ENCODE results near the gene AKT1. TPM values are rescaled to one million over a fixed set of nuclear protein-coding genes. Genes with fewer than 3 reads are reported as not detected.
"Not testable (repeated sequence)": the region's sequence is repeated elsewhere in the genome, so short reads cannot be mapped to it uniquely, and the experiment has no call there.

Gene AKT1
- total RNA-seq, 1 donor from 2014 or later, result 166 TPM

DNA sequence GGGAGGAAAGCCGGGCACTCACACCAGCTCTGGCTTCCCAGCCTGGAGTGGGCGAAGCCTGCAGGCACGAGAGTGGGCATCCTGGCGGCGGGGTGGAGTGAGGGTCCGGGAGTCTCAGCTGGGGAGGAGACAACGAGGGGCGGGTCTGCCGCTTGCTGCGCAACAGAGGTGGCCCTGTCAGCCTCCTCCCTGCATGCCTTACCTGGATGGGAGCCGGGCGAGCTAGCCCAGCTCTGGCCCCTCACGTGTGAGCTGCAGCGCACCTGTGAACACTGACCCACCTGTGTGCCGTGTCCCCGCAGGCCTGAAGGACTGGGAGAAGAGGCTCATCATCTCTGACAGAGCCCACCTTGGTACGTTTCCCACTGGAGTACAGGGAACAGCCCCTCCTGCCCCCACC, 56.5 kb downstream of the AKT1 start:
- no peak for DNase-seq (ENCODE audit: low spot score)

DNA sequence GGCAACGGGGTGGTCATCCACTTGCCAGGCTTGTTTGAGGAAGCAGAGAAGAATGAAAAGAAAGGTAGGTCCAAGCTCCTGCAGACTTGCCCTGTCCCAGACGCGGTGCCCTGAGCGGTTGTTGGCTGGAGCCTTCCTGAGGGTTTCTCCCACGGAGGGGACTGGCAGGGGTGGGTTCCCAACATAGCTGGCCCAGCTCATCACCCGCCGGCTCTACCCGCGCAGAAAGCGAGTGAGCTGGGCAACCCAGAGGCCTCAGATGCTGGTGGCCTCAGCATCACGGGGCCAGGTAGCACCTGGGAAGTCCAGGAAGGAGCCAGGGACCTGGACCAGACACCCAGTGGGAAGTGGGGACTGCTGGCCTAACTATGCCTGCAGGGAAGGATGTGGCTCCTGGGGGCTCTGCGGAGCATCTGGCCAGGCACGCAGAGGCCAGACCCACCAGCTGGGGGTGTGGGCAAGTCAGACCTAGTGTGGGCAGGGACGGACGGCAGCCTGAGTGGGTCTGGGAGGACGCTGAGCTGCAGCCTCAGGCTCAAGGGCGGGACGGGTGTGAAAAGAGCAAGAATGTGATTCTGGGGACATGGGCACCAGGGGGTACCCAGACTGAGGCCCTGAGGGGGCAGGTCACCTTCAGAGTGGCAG, 57.1 kb downstream of the AKT1 start:
- no peak for DNase-seq (ENCODE audit: low spot score)

DNA sequence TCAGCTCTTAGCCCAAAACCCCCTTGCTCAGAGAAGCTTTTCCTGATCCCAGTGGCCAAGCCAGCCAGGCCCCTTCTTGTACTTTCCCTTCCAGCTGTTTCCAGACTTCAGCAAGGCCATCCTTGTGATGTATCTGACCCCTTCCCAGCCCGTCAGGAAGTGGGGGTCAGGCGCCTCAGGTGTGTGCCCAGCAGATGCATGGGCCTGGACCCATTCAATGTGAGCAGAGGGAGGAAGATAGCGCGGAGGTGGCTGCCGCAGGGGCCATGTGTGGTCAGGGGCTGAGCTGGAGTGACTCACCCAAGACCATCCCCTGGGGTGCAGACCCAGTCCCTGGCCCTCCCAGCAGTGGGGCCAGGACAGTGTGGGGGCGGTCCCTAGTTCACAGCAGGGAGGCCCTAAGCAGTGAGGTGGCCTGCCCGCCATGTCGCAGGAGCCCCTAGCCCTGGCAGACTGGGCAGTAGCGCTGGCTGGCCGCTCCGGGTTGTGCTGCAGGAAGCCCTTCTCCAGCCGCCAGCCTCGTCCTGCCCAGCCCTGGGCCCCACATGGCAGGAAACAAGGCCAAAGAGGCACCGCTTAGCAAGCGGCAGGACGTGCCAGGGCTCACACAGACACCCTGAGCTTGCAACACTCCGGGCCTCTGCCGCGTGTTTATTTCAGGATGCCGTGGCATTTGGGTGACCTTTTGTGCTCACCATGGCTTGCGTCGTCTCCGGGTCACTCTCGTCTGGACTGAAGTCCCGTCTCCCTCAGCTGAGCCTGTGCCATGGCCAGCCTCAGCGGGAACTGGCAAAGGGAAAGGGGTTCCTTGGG, 59.5 kb downstream of the AKT1 start:
- peak; percentile 89 for DNase-seq (ENCODE audit: low spot score)

DNA sequence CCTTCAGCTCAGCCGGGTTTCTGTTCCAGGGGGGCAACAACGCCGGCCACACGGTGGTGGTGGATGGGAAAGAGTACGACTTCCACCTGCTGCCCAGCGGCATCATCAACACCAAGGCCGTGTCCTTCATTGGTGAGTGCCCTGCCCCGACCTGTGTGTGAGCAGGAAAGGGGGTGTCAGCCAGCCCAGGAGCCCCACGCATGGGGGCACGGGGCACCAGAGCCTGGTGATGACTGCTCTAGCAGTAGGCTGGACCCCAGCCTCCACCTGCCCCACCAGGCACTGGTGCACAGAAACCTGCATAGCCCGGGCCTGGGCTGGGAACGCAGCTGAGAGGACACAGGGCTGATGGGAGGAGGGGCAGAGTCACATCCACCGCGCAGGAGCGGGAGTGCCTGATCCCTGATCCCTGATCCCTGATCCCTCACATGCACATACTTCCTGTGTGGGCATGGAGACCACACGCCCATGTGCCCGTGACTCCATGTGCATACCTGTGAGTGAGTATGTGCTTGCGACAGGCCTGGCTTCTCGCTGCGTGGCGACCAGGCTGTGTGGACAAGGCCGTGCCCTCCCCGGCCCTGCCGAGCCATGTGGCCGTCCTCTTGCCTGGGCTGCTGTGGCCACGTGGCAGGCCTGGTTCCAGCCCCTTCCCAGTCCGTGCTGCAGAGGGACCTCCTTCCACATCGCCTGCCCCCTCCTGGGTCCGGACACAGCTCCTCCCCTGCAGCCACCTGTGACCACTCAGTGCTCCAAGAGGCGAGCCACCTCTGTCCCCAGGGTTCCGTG, 60.4 kb downstream of the AKT1 start:
- DNase-seq (ENCODE audit: low spot score), result peak; percentile 44

DNA sequence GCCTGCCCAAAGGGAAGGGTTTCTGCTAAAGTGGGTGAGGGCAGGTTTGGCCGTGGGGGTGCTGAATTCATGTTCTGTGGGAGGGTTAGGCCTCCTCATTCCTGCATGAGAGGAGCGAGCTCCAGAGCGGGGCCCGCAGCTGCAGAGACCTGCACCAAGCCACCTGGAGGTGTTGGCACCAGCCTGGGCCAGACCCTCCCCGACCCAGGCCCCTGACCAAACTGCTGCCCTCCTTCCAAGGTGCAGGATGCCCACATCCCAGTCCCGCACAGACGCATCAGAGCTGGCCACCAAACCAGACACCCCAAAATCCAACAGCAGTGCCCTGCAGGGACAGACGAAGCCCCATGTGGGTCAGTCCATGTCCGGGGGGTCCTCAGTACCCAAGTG, 61.0 kb downstream of the AKT1 start:
- DNase-seq (ENCODE audit: low spot score), result no peak

DNA sequence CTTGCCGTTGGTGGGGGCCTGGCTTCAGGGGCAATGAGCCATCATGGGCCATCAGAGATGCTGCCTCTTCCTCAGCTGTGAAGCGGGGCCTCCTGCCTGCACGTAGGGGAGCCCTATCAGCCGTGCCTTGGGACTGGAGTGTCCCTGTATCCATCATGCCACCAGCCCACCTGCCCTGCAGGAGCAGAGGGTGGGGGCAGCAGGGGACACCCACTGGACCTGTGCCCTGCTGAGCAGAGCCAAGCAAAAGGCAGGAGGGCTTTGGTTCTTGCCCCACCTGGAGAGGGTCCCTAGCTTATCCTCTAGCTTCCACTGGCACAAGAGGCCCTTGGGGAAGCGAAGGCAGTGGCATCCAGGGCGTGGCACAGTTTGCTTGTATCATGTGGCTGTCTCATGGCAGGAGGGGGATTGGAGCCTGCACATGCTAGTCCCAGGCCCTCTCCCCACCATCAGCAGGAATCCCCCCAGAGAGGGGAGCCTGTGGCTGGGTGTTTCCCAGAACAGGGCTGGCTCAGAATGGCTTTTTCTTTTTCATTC, 61.4 kb downstream of the AKT1 start:
- no peak for DNase-seq (ENCODE audit: low spot score)

DNA sequence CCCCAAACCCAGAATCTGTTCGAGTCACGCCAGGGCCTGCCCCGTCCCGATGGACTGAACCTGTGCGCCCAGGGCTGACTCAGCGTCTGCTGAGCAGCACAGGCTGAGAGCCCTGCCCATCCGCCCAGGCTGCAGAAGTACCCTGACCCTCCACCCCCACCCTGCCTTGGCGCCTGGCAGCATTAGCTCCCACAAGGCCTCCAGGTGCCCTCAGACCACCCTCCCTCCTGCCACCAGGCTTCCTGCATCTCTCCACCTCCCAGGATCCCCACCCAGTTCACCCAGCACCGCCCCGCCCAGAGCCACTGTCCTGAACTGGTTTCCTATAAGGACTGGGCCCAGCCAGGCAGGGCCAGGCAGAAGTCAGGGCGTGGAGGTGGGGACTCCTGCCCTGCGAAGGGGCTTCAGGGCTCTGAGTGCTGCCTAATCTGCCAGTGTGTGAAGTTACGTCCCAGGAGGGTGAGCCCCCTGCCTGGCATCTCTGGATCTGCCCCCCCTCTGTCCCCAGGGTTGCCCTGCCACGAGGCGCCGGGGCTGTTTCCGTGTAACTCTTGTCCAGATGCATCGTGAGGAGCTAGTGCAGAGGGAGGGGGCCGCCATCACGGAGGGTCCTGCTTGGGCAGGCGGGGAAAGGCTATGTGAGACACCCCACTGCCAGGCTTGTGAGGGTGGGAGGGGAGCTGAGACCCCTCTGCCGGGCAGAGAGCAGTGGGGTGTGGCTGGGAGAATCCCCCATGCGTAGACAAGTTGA, 62.4 kb downstream of the AKT1 start:
- DNase-seq (ENCODE audit: low spot score), result peak; percentile 47

DNA sequence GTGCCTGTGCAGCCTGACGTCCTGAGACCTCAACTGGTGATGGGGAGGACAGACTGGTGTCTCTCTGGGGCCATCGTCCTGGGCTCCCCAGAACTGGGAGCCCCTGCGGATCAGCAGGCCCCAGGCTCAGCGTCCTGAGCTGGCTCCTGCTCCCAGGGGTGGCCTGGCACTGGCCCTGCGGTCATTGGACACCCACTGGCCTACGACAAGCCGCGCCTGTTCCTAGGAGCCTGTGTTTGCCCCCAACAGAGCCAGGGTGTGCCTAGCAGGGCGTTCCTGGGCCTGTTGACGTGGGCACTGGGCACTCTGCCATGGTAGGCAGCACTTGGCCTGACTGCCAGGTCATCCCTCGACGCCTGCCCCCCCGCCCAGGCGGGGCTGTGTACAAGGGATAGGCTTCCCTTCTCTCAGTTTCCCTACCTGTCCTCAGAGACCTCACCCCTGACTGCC, 63.2 kb downstream of the AKT1 start:
- peak; percentile 90 for DNase-seq (ENCODE audit: low spot score)

DNA sequence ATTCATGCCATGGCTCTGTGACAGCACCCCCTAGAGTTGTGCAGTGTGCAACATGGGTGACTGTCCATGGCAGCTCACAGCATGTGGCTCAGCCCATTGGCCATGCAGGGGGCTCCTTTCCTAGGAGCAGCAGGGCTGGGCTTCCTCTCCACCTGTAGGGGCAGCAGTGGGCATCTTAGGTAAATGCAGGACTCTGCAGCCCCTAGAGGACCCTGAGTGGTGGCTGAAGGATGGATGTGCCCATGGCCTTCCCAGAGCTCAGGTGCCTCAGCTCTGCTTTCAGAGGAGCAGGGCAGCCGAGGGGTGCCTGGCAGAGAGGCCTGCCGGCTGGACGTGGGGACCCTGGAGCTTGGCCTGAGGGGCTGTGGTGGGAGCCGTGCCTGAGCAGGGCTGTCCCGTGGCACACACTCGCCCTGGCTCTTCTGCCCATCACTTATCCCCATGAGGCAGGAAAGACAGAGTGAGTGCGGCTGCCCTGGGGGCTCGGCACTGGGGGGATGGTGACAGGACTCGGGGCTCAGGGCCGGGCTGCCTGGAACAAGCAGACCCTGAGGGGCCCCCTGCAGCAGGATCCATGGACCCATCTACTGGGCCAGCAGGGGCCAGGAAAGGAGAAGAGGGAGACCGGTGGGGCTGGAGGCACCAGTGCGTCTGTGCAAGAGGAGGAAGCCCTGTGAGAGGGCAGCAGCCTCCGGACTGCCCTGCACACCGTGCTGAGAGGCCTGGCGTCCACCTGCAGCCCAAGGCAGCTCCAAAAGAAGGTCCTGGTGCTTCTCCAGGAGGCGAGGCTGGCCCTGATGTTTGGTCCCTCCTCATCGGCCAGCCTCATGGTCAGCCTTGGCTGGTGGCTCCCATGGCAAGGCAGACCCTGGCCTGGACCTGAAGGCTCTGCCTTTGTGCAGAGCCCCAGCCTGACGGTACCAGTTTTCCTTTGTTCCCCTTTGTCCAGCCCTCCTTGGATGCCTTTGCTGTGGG, 63.9 kb downstream of the AKT1 start:
- no peak for DNase-seq (ENCODE audit: low spot score)

DNA sequence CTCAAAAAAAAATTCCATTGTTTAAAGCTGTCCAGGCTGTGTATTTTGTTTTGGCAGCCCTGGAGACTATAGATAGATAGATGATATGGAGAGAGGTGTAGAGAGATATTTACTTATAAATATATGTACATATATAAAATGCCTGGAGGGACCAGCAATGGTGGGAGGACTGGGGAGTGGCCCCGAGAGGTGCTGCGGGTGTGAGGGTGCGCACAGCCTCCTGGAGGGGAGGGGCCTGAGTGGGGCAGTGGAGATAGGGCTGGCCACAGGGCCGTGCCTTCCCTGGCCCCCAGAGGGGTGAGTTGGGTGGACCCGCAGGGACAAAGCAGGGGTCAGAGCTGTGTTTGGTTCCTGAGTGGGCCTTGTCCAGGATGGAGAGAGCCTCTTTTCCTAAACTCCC, 65.1 kb downstream of the AKT1 start:
- no peak for DNase-seq (ENCODE audit: low spot score)

DNA sequence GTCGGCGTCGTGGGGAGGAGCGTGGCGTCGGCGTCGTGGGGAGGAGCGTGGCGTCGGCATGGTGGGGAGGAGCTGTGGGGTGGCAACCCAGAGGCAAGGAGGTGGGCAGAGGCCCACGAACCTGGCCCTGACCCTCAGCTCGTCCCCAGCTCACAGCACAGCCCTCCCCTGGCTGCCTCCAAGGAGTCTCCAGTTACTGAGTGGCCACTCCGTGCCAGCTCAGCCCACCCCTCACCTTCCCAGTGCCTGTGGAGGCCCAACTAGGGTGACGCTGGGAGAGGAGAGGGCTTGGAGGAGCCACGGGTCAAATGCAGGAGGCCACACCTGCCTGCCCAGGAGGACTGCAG, 65.7 kb downstream of the AKT1 start:
- no peak for DNase-seq (ENCODE audit: low spot score)

DNA sequence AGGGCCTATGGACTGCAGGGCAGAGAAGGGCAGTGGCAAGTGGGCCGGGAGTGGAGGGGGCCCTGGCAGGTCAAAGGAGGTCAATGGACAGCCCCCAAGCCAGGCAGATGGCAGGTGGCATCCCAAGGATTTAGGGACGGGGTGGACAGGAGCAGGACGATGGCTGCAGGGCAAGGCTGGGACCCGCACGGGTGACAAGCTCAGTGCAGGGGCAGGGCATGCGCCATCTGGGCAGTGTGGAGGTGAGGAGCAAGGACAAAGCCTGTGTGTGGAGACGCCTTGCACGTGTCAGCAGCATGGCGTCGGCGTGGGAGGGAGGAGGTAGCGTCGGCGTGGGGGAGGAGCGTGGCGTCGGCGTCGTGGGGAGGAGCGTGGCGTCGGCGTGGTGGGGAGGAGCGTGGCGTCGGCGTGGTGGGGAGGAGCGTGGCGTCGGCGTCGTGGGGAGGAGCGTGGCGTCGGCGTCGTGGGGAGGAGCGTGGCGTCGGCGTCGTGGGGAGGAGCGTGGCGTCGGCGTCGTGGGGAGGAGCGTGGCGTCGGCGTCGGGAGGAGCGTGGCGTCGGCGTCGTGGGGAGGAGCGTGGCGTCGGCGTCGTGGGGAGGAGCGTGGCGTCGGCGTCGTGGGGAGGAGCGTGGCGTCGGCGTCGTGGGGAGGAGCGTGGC, 66.2 kb downstream of the AKT1 start:
- not testable (repeated sequence) for DNase-seq (ENCODE audit: low spot score)

DNA sequence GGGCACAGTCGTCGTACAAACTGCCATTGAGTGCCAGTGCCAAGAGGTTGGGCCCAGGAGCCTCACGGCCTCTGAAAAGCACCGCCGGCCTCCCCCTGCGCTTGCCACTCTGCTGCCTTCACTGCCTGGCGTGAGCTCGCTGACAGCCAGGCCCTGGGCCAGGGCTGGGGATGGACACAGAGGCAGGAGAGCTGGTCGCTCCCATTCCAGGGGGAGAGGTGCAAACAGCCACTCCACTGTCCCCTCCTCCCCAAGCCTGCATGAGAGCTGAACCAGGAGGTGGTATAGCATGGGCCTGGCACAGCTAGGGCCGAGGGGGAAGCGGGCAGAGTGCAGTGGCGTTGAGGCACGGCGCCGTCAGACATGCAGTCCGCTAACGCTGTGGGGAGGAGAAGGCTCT, 66.9 kb downstream of the AKT1 start:
- no peak for DNase-seq (ENCODE audit: low spot score)

DNA sequence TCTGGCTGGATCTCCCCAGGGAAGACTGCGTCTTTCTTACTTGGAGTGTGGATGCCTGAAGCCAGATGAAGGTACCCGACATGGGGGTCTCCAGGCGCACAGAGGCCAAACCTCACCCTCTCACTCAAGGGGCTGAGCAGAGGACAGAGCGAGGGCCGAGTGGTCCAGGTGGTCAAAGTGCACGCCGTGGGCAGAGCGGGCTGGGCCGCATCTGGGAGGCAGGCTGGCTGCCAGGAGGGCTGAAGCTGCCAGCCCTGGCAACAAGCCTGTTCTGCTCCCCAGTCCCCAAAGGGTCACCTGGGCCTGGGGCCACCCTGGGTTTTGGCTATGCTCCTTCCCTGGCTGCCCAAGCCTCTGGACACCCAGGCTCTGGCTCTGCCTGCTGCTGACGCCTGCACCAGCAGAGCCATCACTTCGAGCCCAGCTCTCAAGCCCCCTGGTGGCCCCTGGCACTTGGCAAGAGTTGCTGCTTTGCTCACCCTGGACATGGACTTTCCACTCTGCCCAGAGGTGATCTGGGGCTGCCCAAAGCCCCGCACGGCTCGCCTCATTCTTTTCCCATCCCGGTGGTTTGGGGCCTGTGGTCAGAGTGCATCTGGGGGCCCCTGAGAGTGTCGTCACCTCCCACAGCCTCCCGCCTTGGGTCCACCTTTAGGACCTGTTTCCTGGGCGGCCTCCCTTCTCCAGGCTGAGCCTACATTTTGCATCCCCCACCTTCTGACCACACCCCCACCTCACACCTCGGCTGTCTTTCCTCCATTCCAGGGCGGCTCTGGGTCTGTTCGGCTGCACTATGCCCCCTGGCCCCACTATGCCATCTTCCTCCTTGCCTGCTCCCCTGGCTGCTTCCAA, 68.7 kb downstream of the AKT1 start:
- DNase-seq (ENCODE audit: low spot score), result no peak

DNA sequence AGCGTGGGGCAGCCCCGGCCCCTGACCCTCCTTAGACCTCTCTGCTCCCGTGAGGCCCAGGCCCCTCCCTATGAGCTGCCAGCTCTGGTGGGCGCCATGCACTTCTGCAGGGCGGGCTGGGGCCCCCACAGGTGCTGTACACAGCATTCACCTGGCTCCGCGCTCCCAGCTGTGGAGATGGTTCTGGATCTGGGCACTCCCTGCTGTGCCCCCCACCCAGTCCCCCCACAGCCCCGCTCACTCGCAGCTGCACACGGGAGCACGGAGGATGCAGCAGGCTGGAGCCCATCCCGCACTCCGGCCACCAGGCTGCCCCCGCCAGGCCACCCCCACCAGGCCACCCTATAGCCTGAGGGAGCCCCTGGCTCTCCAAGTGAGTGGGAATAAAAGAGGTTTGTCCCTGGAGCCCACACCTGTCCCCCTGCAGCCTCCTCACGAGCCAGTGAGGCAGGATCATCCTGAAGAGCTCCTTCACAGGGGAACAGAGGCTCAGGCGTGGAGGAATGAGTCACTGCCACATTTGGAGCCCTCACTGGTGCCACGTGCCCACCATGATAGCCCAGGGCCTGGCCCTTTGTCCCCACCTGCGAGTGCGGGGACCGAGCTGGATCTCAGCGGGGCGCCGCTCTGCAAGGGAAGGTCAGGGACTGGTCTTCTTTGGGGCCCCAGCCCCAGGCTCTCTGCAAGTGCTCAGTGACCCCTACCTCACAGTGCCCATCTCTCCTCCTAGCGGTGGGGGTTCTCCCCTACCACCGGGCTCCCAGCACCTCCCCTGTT, 69.6 kb downstream of the AKT1 start:
- DNase-seq (ENCODE audit: low spot score), result no peak

DNA sequence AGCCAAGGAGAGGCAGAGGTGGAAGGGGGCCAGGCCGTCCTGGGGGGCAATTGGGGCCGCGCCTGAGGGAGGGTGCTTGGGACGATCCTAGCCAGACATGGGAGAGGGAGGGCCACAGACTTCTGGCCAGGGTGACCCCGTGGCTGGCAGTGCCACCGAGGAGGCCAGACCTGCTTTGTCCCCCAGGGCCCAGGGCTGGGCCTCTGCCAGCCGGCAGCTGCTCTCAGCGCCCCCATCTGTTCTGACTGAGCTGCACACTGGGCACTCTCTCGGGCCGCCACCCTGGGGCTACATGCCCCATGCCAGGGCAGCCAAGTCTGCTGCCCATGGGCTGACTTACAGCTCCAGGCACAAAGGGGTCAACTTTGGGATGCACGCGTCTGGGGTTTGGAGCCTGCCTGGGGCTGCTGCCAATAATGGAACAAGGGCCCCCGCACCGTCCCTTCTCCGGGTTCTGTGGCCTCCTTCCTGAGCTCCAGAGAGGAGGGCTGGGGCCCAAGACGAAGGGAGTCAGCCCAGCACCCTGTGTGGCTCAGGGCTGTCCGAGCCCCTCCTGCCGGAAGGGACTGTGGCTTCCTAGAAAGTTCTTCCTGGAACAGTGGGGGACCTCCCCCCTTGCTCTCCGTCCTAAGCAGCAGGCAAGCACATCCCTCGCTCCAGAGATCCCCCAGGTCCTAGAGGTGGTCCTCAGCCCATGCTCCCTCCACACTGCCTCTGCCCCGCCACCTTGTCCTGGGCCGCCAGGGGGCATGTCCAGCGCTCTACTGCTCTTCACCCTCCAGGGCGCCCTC, 70.4 kb downstream of the AKT1 start:
- peak; percentile 42 for DNase-seq (ENCODE audit: low spot score)

DNA sequence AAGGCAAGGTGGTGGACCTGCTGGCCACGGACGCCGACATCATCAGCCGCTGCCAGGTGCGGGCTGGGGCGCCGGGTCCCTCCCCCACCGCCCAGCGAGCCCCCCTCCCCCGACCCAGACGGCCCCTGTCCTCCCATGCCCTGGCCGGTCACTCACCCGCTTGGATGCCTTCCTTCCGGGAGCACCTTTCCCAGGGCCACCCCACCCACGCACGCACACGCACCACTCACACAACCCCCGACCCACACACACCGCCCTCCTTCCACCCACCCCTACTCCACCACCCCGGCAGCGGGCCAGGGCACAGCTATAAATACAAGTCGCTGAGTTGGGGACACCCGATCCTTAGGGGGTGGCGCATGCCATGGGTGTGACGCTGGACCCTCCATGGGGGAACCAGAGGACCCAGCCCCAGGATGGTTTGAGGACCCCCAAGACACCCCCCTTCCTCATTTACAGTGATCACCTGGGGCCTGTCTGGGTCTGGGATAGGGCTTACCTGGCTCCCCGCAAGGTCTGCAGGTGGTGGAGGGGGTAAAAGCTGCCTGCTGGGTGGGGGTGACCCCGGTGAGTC, 71.1 kb downstream of the AKT1 start:
- peak; percentile 36 for DNase-seq (ENCODE audit: low spot score)
